ENCODE data around the gene UBL4A.

The UBL4A gene

DNA sequence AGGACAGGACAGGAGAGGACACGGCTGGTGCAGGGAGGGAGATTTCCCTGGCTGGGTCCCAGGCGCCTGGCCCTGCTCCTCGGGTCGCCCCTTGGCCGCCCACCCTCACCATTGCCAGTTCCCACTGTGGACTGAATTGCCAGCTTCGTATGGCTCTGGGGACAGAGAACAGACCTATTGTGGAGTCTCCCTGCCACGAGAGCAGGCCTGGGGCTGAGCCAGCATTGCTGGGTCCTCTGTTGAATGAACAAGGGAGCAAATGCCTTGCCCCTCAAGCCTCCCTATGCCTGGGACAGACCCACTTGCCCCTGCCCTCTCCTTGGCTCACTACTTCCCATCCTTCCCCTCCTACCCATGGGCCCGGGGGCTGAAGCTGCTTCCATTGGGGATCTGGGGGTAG, 24.0 kb downstream of the UBL4A start:
- DNase-seq, result peak in 4 of 14 donors; percentile 4 to 19 (median 14)

GRCh38 chrX:154460326-154460725, 26.1 kb downstream of the UBL4A start:
- DNase-seq, result no peak

- DNase-seq, result no peak
Observed at GRCh38 chrX:154459832-154460231, 26.6 kb downstream of the UBL4A start.

GRCh38 chrX:154458954-154459778, 27.2 kb downstream of the UBL4A start:
- peak in 6 of 14 donors; percentile 9 to 30 (median 16) for DNase-seq

DNA sequence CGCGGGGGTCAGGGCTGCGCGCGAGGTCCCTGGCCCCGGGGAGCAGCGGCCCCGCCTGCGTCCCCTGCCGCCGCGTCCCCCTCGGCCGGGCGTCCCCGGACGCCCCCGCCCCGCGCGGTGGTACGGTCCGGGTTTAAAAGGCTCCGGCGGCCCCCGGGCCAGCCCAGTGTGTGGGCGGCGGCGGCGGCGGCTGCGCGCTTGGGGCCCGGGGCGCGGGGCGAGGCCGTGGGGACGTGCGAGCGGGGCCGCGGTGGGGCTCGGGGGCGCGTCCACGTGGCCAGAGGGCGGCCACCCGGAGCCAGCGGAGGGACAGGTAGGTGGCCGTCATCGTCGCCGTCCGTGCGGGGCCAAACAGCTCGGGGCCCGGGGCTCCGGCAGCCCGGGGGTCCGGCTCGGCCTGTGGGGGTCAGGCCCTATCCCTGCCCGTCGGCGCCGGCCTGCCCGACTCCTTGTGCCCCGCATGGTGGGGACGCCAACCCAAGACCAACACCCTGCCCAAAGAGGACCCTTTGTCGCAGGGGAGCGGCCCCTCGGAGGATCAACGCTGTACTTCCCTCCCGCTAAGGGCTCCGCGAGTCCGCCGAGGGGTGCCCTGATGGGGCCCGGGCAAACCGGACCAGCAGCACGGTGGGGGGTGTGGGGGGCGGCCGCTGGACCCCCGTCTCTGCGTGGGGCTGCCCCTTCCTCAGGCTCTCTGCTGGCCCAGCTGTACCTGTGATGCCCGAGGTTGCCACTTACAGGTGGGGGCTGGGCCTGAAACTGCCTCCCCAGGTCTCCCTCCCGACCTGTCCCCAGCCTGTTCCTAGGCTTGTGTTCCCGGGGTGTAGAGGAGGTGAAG, 28.1 kb downstream of the UBL4A start, which contains the start of gene PLXNA3:
Gene PLXNA3, plus strand, starts transcription at position 166 of the 838 bp plus-strand sequence. CDS start 1,903 bp downstream, outside the sequence.
- peak in 5 of 14 donors; percentile 12 to 73 (median 46) for DNase-seq

DNA sequence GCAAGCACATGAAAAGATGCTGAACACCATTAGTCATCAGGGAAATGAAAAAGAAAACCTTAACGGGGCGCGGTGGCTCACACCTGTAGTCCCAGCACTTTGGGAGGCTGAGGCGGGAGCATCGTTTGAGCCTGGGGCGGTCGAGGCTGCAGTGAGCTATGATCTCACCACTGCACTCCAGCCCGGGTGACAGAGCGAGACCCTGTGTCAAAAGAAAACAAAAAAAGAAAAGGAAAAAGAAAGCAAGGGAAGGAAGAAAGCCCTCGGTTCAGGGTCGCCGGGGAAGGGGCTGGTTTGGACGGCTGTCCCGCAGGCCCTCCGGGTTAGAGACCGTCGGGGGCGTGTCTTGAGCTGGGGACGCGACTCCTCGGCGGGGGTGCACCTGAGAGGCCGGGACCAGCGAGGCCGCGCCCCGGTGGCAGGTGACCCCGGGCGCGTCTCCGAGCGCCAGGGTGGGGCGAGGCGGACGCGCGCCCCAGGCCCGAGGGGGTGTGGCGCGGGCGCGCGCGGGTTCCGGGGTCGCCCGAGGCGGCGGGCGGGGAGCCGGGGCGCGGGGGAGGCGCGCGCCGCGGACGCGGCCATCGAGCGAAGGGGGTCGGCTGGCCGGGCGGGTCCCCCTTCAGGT, 28.8 kb downstream of the UBL4A start:
- peak in 4 of 14 donors; percentile 20 to 73 (median 54) for DNase-seq

- DNase-seq, result peak in 3 of 14 donors; percentile 3 to 16 (median 4)
Observed at GRCh38 chrX:154452823-154453222, 33.6 kb downstream of the UBL4A start.

GRCh38 chrX:154450312-154450711, 36.1 kb downstream of the UBL4A start:
- peak in 3 of 14 donors; percentile 7 to 14 (median 7) for DNase-seq

GRCh38 chrX:154449618-154450017, 36.8 kb downstream of the UBL4A start:
- DNase-seq, result no peak

GRCh38 chrX:154448484-154448883, 37.9 kb downstream of the UBL4A start:
- DNase-seq, result no peak

- DNase-seq, result no peak
Observed at GRCh38 chrX:154446430-154446829, 40.0 kb downstream of the UBL4A start.

DNA sequence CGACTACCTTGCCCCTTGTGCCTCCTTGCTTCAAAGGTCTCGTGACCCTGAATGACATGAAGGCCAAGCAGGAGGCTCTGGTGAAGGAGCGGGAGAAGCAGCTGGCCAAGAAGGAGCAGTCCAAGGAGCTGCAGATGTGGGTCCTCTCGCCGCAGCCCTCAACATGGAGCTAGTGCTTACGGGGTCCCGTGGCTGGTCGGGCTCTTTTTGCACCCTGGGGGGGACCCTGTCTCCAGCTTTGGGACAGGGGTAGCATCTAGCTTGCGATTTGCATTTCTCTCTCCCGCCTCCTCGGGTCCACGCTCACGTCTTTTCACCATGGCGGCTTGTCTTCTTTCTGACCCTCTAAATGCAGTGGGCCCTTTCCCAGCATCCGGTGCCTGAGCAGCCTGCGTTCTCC, 40.6 kb downstream of the UBL4A start:
- no peak for DNase-seq

GRCh38 chrX:154444755-154445246, 41.6 kb downstream of the UBL4A start:
- no peak for DNase-seq

DNA sequence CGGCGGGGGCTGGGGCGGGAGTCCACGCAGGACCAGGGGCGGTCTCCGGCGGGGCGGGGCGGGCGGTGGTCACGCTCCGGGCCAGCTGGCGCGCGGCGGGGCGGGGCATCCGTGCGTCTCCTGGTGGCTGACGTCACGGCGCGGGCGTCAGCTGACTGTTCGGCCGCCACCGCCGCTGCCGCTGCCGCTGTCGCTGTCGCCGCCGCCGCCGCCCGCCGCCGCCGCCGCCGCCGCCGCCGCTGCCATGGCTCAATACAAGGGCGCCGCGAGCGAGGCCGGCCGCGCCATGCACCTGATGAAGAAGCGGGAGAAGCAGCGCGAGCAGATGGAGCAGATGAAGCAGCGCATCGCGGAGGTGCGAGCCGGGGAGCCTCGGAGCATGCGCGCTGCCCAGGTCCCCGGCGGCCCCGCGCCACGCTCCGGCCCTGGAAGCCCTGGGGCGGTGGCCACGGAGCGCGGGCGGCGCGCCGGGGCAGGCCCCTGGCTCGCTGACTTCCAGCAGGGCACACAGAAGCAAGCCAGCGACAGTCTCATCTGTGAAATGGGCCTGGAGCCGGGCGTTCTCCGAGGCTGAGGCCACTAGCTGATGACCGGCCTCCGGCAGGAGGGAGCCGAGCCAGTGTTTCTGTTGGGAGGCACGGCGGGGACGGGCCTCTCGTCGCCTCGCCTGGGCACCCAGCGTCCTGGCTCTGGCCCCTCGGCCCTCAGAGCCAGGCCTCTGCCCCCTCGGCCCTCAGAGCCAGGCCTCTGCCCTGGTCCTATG, 42.2 kb downstream of the UBL4A start, which contains the start of gene FAM50A:
Gene FAM50A, plus strand, starts transcription at position 150 of the 763 bp plus-strand sequence. Its CDS starts 95 bp downstream, at position 245.
- peak in 11 of 14 donors; percentile 23 to 77 (median 57) for DNase-seq

- no peak for DNase-seq
Observed at GRCh38 chrX:154443479-154443910, 42.9 kb downstream of the UBL4A start.

- DNase-seq, result no peak
Observed at GRCh38 chrX:154441984-154442707, 44.3 kb downstream of the UBL4A start.

GRCh38 chrX:154441564-154441963, 44.9 kb downstream of the UBL4A start:
- DNase-seq, result no peak

DNA sequence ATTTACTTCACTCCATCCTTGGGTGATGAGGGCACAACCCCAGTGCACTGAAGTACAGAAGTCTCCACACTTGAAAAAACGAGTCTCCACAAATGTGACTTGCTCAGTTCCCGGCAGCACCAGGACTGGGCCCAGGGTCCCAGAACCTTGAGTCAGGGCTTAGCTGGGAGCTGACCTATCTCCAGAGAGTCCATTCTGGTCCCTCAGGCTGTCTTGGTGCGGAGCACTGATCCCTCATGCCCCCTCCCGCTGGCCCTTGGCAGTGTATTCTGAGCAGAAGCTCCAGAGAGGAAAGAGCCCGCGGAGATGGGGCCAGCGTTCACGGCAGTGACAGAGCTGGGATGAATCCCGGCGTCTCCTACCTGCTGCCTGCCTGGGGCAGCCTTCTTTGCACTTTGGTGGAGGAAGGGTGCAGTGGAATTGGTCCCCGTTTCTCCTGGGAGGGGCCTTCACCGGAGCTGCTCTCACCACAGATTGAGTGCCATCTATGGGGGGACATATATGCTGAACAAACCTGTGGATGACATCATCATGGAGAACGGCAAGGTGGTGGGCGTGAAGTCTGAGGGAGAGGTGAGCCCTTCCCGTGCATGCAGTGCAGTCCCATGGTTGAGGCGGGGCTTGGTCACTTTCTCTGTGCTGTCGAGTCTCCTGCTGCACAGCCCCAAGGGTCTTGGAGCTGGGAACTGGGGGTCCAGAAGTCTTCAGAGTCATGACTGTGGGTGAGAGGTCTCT, 45.6 kb downstream of the UBL4A start:
- DNase-seq, result peak in 1 of 14 donors; percentile 25

- no peak for DNase-seq
Observed at GRCh38 chrX:154439841-154440240, 46.6 kb downstream of the UBL4A start.
